MM.1S (cell line): Measurements from ENCODE around the gene FER.

ENCODE experiments used
- EZH2 ChIP-seq: fragments of 300-600 bp; sonication (generic); optimal IDR thresholded peaks from 2 replicates; pipeline ENCODE3; 2017; ENCODE audit warnings: low read depth, mild to moderate bottlenecking, antibody characterized with exemption, low read length, mixed read lengths
- TF ChIP-seq, protein P1 (sequence below): fragments of 300-600 bp; sonication (generic); IDR thresholded peaks from 2 replicates; pipeline ENCODE4 v1.5.1; 2016; ENCODE audit warnings: antibody characterized with exemption, low read length, mixed read lengths

DNA sequence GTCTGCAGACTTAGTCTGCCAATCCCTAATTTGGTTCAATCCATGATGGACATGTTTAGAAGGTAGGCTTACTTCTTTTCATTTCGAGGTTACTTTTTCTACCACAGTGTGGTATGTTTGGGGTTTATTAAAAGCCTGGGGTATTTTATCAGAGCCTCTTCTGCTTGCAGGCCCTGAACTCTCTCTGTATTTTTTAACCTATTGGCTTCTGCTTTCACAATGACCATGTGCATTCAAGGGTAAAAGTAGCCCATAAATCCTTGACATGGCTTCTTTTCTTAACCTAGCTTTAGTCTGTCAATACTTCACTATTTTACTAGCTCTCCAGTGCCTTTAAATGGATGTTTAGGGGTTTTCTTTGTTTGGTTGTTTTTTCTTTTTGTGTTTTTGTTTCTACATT is 286.6 kb downstream of the FER start:
- TF ChIP-seq, protein P1, sequence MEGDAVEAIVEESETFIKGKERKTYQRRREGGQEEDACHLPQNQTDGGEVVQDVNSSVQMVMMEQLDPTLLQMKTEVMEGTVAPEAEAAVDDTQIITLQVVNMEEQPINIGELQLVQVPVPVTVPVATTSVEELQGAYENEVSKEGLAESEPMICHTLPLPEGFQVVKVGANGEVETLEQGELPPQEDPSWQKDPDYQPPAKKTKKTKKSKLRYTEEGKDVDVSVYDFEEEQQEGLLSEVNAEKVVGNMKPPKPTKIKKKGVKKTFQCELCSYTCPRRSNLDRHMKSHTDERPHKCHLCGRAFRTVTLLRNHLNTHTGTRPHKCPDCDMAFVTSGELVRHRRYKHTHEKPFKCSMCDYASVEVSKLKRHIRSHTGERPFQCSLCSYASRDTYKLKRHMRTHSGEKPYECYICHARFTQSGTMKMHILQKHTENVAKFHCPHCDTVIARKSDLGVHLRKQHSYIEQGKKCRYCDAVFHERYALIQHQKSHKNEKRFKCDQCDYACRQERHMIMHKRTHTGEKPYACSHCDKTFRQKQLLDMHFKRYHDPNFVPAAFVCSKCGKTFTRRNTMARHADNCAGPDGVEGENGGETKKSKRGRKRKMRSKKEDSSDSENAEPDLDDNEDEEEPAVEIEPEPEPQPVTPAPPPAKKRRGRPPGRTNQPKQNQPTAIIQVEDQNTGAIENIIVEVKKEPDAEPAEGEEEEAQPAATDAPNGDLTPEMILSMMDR = no peak
- TF ChIP-seq EZH2 = no peak
